Vein endothelial cell (primary cell): ENCODE measurements around the gene MYO1D. TPM values are rescaled to one million over a fixed set of nuclear protein-coding genes. Genes with fewer than 3 reads are reported as not detected.

Experiments
- small RNA-seq: library from RNA; depleted of rRNA; stranded (forward); fragments of <200 nt; gene quantifications from one replicate; pipeline ENCODE3, GENCODE V24; 2012
- total RNA-seq: library from RNA; depleted of rRNA; stranded (reverse); fragments of >200 nt; gene quantifications from 2 replicates; pipeline ENCODE4 v1.2.3, GENCODE V29; 2012

The MYO1D gene
- 106 and 156 TPM in 2 replicates for total RNA-seq

DNA sequence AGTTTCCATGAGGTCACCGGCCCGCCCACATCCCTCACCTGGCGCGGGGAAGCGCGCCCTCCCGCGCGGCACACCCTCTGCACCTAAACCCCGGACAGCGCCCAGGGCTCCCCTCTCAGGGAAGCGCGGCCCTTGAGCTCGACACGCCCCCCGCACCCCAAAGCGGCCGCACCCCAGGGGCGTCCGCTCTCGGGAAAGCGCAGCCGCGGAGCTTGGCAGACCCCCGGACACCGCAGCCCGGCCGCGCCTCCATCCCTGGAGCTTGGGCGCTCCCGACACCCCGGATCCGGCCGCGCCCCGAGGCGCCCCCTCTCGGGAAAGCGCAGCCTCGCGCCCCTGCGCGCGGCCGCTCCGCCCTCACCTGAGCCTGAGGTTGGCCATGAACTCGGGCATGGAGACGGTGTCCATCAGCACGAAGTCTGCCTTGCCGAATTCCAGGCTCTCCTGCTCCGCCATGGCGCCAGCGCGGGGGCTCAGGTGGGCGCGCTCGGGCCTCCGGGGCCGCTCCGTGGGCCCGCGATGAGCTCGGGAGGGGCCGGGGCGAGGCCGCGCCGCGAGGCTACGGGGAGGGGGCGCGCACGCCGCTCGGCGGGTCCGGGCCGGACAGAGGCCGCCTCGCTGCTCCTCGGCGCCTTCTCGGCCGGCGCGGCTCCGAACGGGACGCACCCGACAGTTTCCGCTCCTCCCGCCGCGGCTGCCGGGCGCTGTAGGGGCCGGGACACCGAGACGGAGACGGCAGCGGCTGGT, at the start of gene MYO1D:
TSS of gene MYO1D (minus strand) at position 708 of the 747 bp plus-strand sequence. CDS start at position 456, 252 bp downstream.

DNA sequence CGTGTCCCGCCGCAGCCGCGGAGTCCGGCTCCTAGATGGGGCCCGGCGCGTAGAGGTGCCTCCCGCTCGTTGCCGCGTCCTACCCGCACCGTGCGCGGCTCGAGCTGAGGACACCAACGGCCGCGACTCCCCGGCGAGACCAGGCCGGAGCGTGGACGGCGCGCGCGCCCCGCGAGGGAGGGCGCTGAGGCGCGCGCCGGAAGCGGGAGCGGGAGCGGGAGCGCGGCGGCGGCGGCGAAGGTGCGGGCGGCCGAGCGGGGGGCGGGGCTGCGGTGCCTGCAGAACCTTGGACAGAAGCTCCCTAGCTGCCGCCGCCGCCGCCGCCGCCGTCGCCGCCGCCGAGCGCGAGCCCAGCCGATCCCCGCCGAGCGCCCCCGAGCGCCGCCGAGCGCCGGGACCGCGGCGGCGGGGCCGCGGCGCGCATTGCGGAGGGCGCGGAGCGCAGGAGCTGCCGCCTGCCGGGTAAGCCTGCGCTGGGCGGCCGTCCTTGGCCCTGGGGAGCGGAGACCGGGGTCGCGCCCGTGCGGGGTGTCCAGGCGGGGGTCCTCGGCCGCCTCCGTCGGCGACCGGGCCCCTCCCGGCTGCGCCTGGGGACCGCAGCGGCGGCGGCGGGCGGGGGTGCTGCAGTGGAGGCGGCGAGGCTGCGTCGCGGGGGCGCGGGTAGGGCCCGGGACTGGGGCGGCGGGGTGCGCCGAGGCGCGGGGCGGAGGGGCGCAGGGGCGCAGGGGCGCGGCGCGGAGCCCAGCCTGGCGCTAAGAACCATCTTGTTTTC, 390.0 kb downstream of the MYO1D start, which contains the start of gene CDK5R1:
TSS of gene CDK5R1 (plus strand) at position 293 of the 772 bp plus-strand sequence. CDS start 628 bp downstream, outside the sequence.

DNA sequence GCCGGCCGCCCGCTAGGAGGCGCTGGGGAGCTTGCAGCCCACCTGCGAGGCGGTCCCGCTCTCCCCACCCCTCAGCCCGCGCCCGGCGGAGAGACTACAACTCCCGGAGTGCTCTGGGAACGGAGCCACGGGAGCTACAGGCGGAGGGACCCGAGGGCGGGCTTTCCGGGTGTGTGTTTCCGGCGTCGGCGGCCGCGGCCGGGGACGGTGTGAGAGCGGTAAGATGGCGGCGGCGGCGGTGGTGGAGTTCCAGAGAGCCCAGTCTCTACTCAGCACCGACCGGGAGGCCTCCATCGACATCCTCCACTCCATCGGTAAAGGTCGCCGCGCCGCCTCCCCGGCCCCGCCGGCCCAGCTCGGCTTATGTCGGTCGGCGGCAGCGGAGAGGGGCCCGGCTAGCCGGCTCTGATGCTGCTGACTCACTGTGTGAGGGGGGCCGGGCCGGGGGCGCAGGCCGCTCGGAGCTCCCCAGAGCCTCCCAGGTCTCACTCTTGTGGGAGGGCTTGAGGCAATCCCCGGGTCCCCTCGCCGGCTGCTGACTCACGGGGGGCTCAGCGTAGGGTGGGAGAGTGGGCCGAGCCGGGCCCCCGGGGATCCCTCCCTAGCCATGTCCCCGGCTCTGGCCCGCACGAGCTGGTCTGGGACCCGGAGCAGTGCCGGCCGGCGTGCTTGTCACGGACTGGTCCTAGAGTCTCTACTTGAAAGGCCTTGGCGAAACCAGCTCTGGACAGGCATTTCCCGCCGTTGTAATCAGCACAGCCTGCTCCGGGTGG, 432.4 kb downstream of the MYO1D start, which contains the start of gene PSMD11:
TSS of gene PSMD11 (plus strand) at position 210 of the 773 bp plus-strand sequence. CDS start at position 224, 14 bp downstream.

Small RNAs within 50 kb of the gene (small RNA-seq; reads per million reads assigned to genes)
- gene RF00019, result not detected

Other genes with a start within 250 kb of the MYO1D start
- 54.7 and 106 TPM in 2 replicates for gene TMEM98, start 51.0 kb upstream of the MYO1D start, total RNA-seq
- gene SPACA3, start 114.7 kb upstream of the MYO1D start, total RNA-seq, result not detected in 2 replicates